Measurements from ENCODE around the gene TFF3. TPM values are rescaled to one million over a fixed set of nuclear protein-coding genes. Genes with fewer than 3 reads are reported as not detected.

Gene TFF3
- total and polyA plus RNA-seq, 2 of the 13 experiments (the other 11 are each of a cell fraction or from before 2014, with no cell fraction given) = 14.2 to 26.9 TPM

GRCh38 chr21:42307106-42307505, 8.1 kb downstream of the TFF3 start (continued):
- TF ChIP-seq CTCF (CRISPR knock-in tag; IDR thresholded peaks at IDR 0.05) (no peak), PLRG1 (conservative IDR thresholded peaks at IDR 0.05) (no peak)

GRCh38 chr21:42306366-42307035, 8.7 kb downstream of the TFF3 start:
- Histone ChIP-seq H3K4me1 (ENCODE audit: insufficient read depth, low read length) (peaks cover 11% of the 10 kb centered on the region), H3K79me2 (ENCODE audit: insufficient read depth, low read length) (no peaks in the 10 kb centered on the region), H3K9ac (ENCODE audit: insufficient read depth, low read depth, low read length) (no peak overlapping the region), H4K20me1 (ENCODE audit: insufficient read depth, low read length) (no peaks in the 10 kb centered on the region), H2AFZ (ENCODE audit: low read length) (no peak overlapping the region), H3K36me3 (replicated peaks in 1 of 2; ENCODE audit: control insufficient read depth in 1 of 2, insufficient read depth in 2 of 2, low read length in 2 of 2) (no peaks in the 10 kb centered on the region), H3K27ac (ENCODE audit: extremely low read length, insufficient read depth, low read length) (no peak overlapping the region), H3K9me3 (ENCODE audit: low read length) (no peaks in the 10 kb centered on the region), H3K4me2 (ENCODE audit: low read depth, low read length) (no peak overlapping the region), H3K27me3 (ENCODE audit: control insufficient read depth in 1 of 2, insufficient read depth in 2 of 2, low read length in 2 of 2) (peaks cover 1 to 26% of the 10 kb centered on the region in 2 experiments; a peak in 3 of 5 replicates), H3K4me3 (replicated peaks in 1 of 3; ENCODE audit: insufficient read depth in 1 of 3, low read depth in 2 of 3, low read length in 3 of 3) (no peak overlapping the region)
- FAIRE-seq (no peak), ATAC-seq (no peak), DNase-seq (ENCODE audit: low spot score) (no peak)
- BruUV-seq (replicated peaks) = no TSS peak
- in situ Hi-C loops (cut with HindIII; ENCODE audit: extremely low pct_ligation_motif_present, low pct_unique_long_range_greater_than_20kb) (loop anchor here (5.0 kb wide), 1 partner anchor 141 kb away; no protein-coding TSS in a partner anchor), intact Hi-C loops (cut with micrococcal nuclease; ENCODE audit: unreplicated experiment) (no loop called here)
- no peak for TF ChIP-seq TEF (CRISPR knock-in tag; IDR thresholded peaks at IDR 0.05)
- TF ChIP-seq HOXA3 (CRISPR knock-in tag; IDR thresholded peaks at IDR 0.05) = no peak
- TF ChIP-seq YEATS2 (CRISPR knock-in tag; IDR thresholded peaks at IDR 0.05; ENCODE audit: borderline replicate concordance) = no peak
- no peak for TF ChIP-seq ELF4 (CRISPR knock-in tag; IDR thresholded peaks at IDR 0.05; ENCODE audit: borderline replicate concordance)
- WGBS (ENCODE audit: low lambda C conversion rate) = 14% methylated on average over 10 of the region's 17 CpGs
- ChIA-PET POLR2A (no interaction called here), CTCF (ENCODE audit: low intra/inter-chr PET ratio, low total read pairs) (no interaction called here)
